ENCODE results near the gene PAXIP1.

- TF ChIP-seq CTCF (conservative IDR thresholded peaks at IDR 0.05 in 1 of 2, IDR thresholded peaks at IDR 0.05 in 1 of 2; ENCODE audit: low read depth in 1 of 2, low read length in 2 of 2) (no peak), EZH2 (IDR thresholded peaks at IDR 0.05; ENCODE audit: low read length, missing control alignments) (no peak)
Observed at GRCh38 chr7:154973381-154973780, 29.5 kb downstream of the PAXIP1 start.
